ENCODE results near the gene CCDC169. TPM values are rescaled to one million over a fixed set of nuclear protein-coding genes. Genes with fewer than 3 reads are reported as not detected.

The CCDC169 gene
- total RNA-seq, 2 experiments from 2014 or later, result 0.10 TPM; not detected in 1

DNA sequence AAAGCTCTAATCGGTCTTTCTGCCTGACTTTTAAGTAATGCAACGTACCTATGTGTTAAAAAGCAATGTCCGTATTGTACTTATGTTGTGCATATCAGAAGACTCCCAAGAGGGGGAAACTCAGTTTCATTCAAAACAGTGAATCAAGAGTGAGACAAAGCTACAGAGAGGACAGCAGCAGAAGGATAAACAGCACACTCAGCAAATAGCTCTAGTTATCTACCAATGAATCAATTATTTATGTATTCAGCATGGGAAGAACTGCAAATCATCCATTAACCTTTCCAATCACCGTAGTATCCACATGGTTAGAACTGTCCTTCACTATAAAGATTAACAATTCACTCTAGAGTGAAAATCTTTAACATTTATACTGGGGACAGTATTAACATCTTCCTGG is 46.6 kb downstream of the CCDC169 start:
- CTCF ChIA-PET, result no interaction called here
- POLR2A ChIA-PET, result no interaction called here

DNA sequence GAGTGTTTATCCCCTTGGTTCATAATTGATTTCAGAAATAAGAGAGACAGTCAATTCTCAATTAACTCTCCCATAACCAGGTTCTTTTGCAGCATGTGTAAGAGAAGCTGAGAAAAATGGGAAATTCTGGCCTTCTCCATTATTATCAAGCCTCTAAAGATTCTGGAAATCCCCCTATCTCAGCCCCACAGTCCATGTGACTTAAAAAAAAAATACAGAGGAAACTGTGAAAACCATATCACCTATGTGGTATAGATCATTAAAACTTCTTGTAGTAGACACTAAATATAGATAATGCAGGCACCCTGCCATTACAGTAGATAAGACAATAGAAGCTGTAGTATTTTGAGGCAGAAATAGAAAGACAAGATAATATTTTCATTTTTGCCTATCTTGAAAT is 48.9 kb downstream of the CCDC169 start:
- POLR2A ChIA-PET, result no interaction called here
- CTCF ChIA-PET, result no interaction called here

DNA sequence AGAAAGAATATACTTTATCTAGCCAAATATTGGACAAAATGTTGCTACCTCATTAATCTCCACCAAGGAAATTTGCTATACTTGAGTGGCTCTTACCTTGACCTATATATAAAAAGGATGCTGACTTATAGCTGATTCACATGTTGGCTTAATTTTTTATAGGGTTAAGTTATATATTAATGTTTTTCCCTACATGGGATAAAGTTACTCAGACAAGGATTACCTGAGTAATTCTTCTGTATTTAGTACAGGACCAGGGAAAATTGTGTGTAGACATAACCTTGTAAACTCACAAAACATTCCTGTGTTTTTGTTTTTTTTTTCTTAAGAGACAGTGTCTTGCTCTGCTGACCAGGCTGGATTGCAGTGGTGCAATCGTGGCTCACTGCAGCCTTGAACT is 52.6 kb downstream of the CCDC169 start:
- ChIA-PET POLR2A (no interaction called here), CTCF (no interaction called here)

DNA sequence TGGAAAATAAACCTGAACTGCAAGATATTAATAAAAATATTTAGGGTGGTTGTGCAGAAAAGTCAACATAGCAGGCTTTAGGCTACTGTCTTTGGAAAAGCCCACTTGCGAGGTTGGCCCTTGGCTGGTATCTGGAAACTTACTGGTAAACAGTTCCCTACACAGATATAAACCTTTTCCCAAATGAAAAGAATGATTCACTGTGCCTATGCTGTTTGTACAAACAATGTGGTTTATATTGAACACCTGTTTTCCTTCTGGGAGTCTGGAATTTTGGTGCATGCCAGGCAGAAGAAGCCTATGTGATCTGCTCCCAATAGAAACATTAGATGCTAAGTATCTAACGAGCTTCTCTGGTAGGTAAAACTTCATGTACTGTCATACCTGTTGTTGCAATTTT is 53.5 kb downstream of the CCDC169 start:
- CTCF ChIA-PET, result no interaction called here
- POLR2A ChIA-PET, result no interaction called here

DNA sequence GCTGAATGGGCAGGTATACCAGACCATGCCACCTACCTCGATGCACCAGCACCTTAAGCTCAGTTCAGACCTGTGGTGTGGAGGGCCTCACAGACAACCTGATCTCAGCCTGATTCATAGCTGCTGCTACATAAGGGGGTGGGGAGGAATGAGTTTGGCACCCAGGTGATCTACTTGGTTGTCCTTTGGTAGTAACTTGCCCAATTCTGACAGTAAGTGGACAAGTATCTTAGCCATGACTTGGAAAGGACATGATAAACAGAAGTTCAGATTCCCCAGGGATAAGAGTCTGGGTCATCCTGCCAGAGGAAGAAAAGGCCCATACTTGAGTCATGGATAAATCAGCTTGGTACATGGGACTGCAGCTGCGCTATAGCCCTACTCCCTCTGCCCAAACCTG is 54.9 kb downstream of the CCDC169 start:
- POLR2A ChIA-PET, result no interaction called here
- CTCF ChIA-PET, result no interaction called here

DNA sequence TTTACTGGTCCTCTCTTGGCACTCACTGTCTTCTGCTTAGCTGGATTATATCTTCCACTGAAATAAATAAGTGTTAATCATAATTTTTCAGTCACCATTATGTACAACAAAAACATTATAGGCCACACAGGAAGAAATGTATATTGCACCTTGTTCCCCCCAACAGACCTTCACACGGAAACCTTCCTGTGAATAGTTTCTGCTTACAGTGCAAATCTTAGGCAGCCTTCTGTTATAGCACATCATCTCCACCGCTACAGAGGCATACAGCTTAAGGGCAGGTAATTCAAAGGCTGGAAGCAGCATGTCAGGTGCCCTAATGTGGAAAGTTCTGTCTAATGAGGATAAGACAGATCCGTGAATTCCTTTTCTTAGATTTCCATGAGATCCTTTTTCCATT is 66.4 kb downstream of the CCDC169 start:
- CTCF ChIA-PET, result interaction anchor here (0.6 kb wide), 1 partner anchor 51 kb away, joined by 3 read pairs; no protein-coding TSS in a partner anchor

DNA sequence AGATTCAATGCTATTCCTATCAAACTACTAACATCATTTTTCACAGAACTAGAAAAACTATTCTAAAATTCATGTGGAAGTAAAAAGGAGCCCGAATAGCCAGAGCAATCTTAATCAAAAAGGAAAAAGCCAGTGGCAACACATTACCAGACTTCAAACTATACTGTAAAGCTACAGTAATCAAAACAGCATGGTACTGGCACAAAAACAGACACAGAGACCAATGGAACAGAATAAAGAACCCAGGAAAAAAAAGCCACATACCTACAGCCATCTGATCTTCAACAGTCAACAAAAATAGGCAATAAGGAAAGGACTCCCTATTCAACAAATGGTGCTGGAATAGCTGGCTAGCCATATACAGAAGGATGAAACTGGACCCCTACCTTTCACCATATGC is 72.9 kb downstream of the CCDC169 start:
- ChIA-PET POLR2A (no interaction called here), CTCF (no interaction called here)

More for the DNA sequence above, 66.4 kb downstream of the CCDC169 start:
- POLR2A ChIA-PET, result no interaction called here

DNA sequence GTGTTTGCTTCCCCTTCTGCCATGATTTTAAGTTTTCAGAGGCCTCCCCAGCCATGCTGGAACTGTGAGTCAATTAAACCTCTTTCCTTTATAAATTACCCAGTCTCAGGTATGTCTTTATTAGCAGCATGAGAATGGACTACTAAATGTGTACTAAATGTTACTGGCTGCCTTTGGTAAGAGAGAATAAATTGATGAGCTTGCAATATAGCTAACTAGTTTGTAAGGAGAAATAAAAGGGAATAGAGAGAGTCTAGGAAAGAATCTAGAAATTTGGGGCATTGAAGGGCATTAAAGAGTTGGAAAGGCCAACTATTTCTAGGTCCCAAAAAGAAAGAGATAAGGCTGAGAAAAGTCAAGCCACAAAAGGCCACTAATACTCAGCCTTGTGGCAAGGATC is 77.7 kb downstream of the CCDC169 start:
- CTCF ChIA-PET, result no interaction called here
- POLR2A ChIA-PET, result no interaction called here

DNA sequence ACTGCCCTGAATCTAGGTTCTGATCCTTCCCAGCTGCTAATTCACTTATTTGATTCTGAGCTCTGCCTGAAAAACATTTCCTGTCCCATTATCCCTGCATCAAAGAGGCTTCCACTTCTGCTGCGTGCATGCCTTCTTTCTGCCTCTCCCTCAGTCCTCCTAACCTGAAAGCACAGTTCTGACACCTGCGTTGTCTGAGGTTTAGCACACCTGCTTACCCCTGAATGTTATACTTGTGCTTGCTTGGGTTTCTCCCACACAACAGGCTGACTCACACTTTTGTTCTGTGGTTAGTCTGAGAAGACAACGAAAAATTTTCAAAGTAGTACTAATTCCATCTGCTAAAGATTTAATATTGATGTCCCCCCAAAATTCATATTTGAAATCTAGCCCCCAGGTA is 80.2 kb downstream of the CCDC169 start:
- ChIA-PET CTCF (no interaction called here), POLR2A (no interaction called here)

DNA sequence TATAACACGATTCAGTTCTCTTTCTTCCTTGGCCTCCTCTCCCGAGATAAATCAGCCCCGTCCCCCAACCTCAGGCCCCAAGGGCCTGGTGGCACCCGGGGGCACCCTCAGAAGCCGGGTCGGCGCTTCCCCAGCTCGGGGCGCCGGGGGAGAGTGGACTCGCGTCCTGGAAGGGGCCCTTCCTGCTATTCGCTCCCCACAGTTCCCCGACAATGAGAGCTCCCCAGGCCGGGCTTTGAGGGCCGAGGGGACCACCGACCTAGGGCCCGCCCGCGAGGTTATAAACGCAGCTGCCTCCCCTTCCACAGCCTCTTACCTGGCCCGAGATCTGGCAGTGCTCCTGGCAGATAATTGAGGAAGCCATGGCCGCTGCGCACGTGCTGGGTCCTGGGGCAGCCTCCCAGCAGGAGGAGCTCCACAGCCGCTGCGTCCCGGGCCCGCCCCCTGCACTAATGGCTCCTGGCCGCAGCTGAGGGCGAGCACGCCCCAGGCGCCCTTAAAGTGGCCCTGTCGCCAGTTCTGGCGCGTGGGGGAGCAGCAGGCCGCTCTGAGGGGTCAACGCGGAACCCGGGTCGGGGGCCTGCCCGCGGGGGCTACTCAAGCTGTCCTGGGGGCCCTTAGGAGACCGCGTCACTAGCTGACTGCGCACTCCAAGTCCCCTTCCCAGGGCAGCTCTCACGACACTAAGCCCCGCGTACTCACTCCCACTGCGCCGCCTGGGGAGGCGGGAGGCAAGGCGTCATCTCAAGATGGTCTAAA is 83.3 kb downstream of the CCDC169 start, which contains the start of gene SOHLH2:
Gene SOHLH2, minus strand, starts transcription at position 394 of the 759 bp plus-strand sequence. Its CDS starts 30 bp downstream, at position 364.
- POLR2A ChIA-PET, result no interaction called here
- CTCF ChIA-PET, result no interaction called here

DNA sequence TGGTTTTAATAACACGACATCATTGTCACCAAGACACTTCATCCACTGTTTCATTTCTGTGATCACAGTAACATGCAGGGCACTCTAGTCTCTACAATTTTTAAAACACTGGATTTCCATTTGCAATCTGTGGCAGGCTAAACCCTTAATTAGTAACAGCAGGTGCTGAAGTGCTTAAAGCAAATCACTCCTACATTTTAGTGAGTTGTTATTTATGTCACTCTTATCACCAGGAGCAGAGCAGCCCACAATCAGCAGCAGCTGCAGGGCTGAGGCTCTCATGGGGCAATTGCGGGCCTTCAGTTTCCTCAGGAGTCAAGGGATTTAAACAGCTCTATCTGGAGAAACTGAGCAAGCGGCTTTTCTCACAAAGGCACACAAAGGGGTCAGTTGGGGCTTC is 84.8 kb downstream of the CCDC169 start:
- POLR2A ChIA-PET, result no interaction called here
- CTCF ChIA-PET, result no interaction called here

DNA sequence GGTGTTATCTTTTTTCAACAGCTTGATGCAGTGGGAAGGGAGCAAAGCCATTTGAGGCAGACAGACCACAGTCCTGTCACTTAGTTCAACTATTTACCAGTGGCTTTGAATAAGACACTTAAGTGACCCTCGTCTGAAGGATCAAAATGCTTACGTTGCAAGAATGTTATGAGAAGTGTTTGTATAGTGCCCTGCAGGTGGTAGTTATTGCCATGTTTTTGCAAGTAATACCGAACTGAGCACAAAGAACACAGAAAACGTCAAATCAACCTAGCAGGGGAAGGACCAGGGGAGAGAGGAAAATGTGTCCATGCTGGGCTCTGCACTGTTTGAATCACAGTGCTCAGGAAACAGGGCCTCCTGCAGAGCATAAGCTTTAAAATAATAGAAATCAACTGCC is 86.0 kb downstream of the CCDC169 start:
- ChIA-PET CTCF (no interaction called here), POLR2A (no interaction called here)

DNA sequence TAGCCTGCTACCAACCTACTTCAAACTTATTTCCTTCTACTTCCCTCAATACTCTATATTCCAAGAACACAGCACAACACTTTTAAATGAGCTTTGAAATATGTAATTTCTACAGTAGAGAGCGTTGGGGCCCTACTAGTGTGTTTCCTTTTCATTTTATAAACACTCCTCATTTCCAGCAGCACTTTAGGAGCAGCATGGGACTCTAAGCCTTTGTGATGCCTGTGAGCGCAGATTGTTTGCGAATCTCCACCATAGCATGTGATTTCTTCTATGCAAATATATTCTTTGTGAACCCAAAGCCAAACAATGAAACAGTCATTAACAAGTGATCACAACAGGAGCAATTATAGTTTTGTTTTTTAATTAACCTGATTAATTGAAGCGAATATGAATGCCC is 86.9 kb downstream of the CCDC169 start:
- ChIA-PET POLR2A (no interaction called here), CTCF (no interaction called here)

DNA sequence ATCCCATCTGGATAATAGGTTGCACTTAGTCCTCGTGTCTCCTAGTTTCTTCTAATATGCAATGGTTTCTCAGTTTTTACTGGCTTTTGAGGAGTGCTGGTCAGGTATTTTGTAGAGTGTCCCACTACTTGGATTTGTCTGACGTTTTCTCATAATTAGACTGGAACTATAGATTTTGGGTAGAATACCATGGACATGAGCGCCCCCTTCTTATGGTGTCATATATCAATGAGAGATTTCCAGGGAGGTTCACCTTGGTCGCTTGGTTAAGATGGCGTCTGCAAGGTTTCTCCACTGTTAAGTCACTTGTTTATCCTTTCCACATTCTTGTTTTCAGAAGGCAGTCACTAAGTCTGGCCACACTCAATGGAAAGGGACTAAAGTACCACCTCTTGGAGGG is 89.9 kb downstream of the CCDC169 start:
- CTCF ChIA-PET, result no interaction called here
- POLR2A ChIA-PET, result no interaction called here

DNA sequence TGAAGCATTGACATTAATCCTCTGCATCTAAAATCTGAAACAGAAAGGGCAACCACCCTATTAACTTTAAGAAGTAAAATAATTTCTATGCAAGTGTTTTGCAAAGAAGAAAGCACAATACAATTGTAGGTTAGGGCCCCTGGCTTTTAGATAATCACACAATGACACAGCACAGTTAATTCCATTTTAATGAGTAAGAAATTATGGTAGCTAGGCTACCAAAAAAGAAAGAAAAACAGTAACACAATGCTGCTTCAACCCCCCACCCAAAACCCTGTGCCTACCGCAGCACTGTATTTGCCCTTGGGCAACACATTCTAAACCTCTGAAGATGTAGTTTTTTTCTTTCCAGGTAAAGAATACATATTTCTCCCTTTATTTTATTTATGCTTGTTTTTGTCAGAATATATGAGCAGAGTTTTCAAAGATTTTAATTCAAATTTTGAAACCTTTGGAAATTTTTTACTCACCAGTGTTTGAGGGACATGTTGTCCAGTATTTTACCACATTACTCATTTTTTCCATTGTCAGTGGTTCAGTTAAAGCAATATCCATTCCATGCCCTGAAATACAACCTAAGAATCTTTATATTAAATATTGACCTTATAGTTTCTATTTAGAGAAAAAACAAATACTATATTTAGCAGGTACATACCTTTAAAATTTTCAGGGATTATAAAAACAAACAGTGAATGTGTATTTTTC is 104.3 kb downstream of the CCDC169 start:
- POLR2A ChIA-PET, result no interaction called here

DNA sequence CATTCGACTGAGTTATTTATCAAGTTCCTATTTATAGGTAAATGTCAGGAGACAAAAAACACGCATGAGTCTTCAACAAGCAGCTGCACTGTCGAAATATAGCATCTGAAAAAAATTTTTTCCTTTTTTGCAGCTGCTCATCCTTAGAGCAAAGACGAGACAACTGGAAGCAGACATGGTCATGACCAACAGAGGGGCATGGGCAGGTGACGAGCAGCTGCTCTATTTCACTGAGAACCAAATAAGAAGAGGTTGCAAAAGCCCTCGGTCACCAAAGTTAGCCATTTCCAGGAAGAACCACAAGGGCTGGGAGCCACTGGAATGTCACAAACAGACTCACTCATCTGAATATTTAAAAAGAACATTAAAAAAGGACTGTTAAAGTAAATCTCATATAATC is 105.4 kb downstream of the CCDC169 start:
- POLR2A ChIA-PET, result no interaction called here
- CTCF ChIA-PET, result no interaction called here

More for the DNA sequence above, 104.3 kb downstream of the CCDC169 start:
- CTCF ChIA-PET, result no interaction called here

DNA sequence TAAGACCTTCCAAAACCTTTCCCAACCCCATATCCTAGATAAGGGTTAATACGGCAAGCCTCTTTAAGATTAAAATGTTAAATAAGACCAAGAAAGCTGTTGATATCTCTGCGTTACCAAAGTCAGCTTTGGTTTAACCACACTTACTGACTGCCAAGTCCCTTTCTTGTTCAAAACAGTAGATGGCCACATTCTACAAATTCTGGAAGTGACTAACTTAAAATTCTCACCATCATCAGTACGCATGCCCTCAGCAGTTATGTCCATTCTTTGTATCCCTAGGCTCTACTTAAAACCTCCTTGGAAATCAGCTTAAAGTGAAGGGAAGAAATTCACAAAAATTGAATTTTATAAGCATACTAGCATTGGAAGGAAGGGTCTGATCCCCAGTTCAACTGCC is 106.8 kb downstream of the CCDC169 start:
- CTCF ChIA-PET, result no interaction called here
- POLR2A ChIA-PET, result no interaction called here

DNA sequence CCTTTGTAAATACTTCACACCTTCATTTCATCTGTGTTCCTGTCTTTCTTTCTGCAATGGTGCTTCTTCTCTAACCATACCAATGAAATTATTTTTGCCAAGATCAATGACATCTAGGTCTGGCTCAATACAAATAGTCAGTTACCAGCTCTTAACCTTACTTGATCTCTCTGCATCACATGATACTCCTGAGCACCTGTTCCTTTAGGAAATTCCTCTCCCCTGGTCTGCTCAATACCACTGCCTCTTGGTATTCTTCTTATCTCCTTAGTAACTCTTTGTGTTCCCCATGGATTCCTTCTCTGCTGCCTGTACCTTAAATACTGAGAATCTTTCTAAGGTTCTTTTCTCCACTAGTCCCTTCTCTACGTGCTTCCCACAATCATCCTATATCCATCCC is 109.2 kb downstream of the CCDC169 start:
- ChIA-PET CTCF (no interaction called here), POLR2A (no interaction called here)

DNA sequence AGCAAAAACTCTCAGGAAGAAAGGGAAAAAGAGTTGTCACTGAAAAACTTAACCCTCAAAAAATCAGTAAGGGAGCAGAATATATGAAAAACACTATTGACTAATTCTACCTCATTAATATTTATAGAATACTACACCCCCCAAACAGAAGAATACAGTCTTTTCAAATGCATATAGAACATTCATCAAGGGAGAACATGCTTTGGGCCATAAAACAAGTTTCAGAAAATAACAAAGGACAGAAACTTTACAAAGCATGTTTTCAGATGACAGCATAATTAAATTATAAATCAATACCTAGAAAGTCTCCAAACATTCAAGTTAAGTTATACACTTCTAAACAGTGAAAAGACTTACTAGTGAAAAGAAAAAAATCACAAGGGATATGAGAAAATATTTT is 113.7 kb downstream of the CCDC169 start:
- CTCF ChIA-PET, result no interaction called here
- POLR2A ChIA-PET, result no interaction called here

Measured in activated CD8-positive, alpha-beta memory T cell treated with anti-CD3 and anti-CD28 coated beads for 36 hours (primary cell).